A673 (cell line): ENCODE measurements around the gene FBXL2. TPM values are rescaled to one million over a fixed set of nuclear protein-coding genes. Genes with fewer than 3 reads are reported as not detected.

Source experiments
- BruUV-seq: library from RNA; stranded (reverse); fragments of 400-500 nt; replicated peaks from 2 replicates; lab custom pipeline; 2021; lab: Mats Ljungman, UMichigan
- CTCF ChIA-PET: fragments of 300-600 bp; sonication (Branson Sonifier 250); formaldehyde crosslinking; loops from one replicate; lab custom pipeline; 2022; ENCODE audit warnings: antibody characterized with exemption; lab: Charles Lee
- POLR2A ChIA-PET: fragments of 300-600 bp; sonication (Branson Sonifier 250); formaldehyde crosslinking; loops from one replicate; lab custom pipeline; 2022; ENCODE audit warnings: antibody characterized with exemption; ENCODE audit not compliant: low non-redundant PET; lab: Charles Lee
- DNase-seq: peaks from one replicate; pipeline ENCODE4 v3.0.0-alpha.2; 2015; ENCODE audit warnings: low spot score
- H3K27ac ChIP-seq: fragments of 200-600 bp; sonication (generic); 2 replicates; pipeline ENCODE4 v1.5.1; 2016; ENCODE audit warnings: mixed run types, low read depth, mild to moderate bottlenecking, mixed read lengths, antibody characterized with exemption, low read length; ENCODE audit not compliant: poor library complexity, severe bottlenecking
- H3K27me3 ChIP-seq: fragments of 200-600 bp; sonication (generic); replicated peaks from 2 replicates; pipeline ENCODE4 v1.6.1; 2017; ENCODE audit warnings: mixed run types, low read depth, mild to moderate bottlenecking, mixed read lengths, antibody characterized with exemption, low read length; ENCODE audit not compliant: insufficient read depth, poor library complexity
- H3K36me3 ChIP-seq: fragments of 200-600 bp; sonication (generic); 2 replicates; pipeline ENCODE4 v1.6.1; 2016; ENCODE audit warnings: mixed run types, mild to moderate bottlenecking, mixed read lengths, antibody characterized with exemption, low read length; ENCODE audit not compliant: insufficient read depth, poor library complexity, severe bottlenecking
- H3K4me1 ChIP-seq: fragments of 200-600 bp; sonication (generic); 2 replicates; pipeline ENCODE4 v1.6.1; 2017; ENCODE audit warnings: mixed run types, mild to moderate bottlenecking, mixed read lengths, antibody characterized with exemption, low read length; ENCODE audit not compliant: insufficient read depth, poor library complexity, severe bottlenecking
- H3K4me3 ChIP-seq: fragments of 200-600 bp; sonication (generic); 2 replicates; pipeline ENCODE4 v1.5.1; 2016; ENCODE audit warnings: low read depth, mixed run types, mild to moderate bottlenecking, mixed read lengths, low read length; ENCODE audit not compliant: poor library complexity, severe bottlenecking
- H3K9me3 ChIP-seq: fragments of 200-600 bp; sonication (generic); 2 replicates; pipeline ENCODE4 v1.6.1; 2016; ENCODE audit warnings: mixed run types, low read depth, mild to moderate bottlenecking, mixed read lengths, antibody characterized with exemption, low read length; ENCODE audit not compliant: poor library complexity, severe bottlenecking
- CTCF ChIP-seq: fragments of 300-800, 200-600 bp; sonication (generic); conservative IDR thresholded peaks from 2 replicates; pipeline ENCODE4 v1.5.1; 2017; ENCODE audit warnings: low read depth, mild to moderate bottlenecking, antibody characterized with exemption, low read length, moderate library complexity, mixed read lengths
- EZH2 ChIP-seq: fragments of 200-600 bp; sonication (generic); IDR thresholded peaks from 2 replicates; pipeline ENCODE4 v1.6.1; 2017; ENCODE audit warnings: borderline replicate concordance, low read depth, mild to moderate bottlenecking, mixed read lengths, antibody characterized with exemption, low read length; ENCODE audit not compliant: poor library complexity, severe bottlenecking
- intact Hi-C: fragments of 100-400 bp; cut with micrococcal nuclease; formaldehyde crosslinking; loops from one replicate; pipeline ENCODE4 v1.10.0; 2022; ENCODE audit not compliant: unreplicated experiment
- total RNA-seq: library from RNA; stranded (reverse); gene quantifications from 2 replicates; pipeline ENCODE4 v1.2.3, GENCODE V29; 2021

FBXL2 gene
- total RNA-seq, 1 experiment from 2014 or later = 7.8 TPM

GRCh38 chr3:33386631-33387030 lies 109.4 kb downstream of the FBXL2 start:
- CTCF ChIA-PET = no interaction called here
- Histone ChIP-seq H3K27ac (no peak overlapping the region), H3K36me3 (peaks cover 37% of the 10 kb centered on the region), H3K9me3 (no peaks in the 10 kb centered on the region), H3K4me1 (peaks cover 9% of the 10 kb centered on the region), H3K4me3 (no peak overlapping the region), H3K27me3 (no peaks in the 10 kb centered on the region)
- POLR2A ChIA-PET = no interaction called here
- BruUV-seq = no TSS peak
- no peak for DNase-seq
- intact Hi-C loops = no loop called here
- no peak for TF ChIP-seq CTCF
- TF ChIP-seq EZH2 = no peak

- no peaks in the 10 kb centered on the region for H3K27me3 ChIP-seq
- H3K4me1 ChIP-seq = peaks cover 9% of the 10 kb centered on the region
- ChIA-PET CTCF (interaction anchor here (0.6 kb wide), 1 partner anchor 246 kb away, joined by 13 read pairs; no protein-coding TSS in a partner anchor), POLR2A (no interaction called here)
- H3K36me3 ChIP-seq = peaks cover 56% of the 10 kb centered on the region
- BruUV-seq = no TSS peak
- no peak overlapping the region for H3K4me3 ChIP-seq
- intact Hi-C loops = no loop called here
- no peaks in the 10 kb centered on the region for H3K9me3 ChIP-seq
- H3K27ac ChIP-seq = no peak overlapping the region
- peak; percentile 12 for DNase-seq
- TF ChIP-seq EZH2 (no peak), CTCF (no peak)
Measured at GRCh38 chr3:33388374-33389100, 111.3 kb downstream of the FBXL2 start.

GRCh38 chr3:33389908-33390307 lies 112.7 kb downstream of the FBXL2 start:
- Histone ChIP-seq H3K27ac (no peak overlapping the region), H3K4me1 (peaks cover 9% of the 10 kb centered on the region), H3K9me3 (no peaks in the 10 kb centered on the region), H3K27me3 (no peaks in the 10 kb centered on the region), H3K36me3 (peaks cover 64% of the 10 kb centered on the region), H3K4me3 (no peak overlapping the region)
- POLR2A ChIA-PET = no interaction called here
- intact Hi-C loops = no loop called here
- no peak for TF ChIP-seq EZH2
- no peak for TF ChIP-seq CTCF
- BruUV-seq = no TSS peak
- DNase-seq = no peak
- CTCF ChIA-PET = no interaction called here
